Effector CD8-positive, alpha-beta T cell (primary cell): ENCODE data around the gene CTAGE8.
"Not testable (repeated sequence)": the region's sequence is repeated elsewhere in the genome, so short reads cannot be mapped to it uniquely, and the experiment has no call there.

ENCODE experiments used
- DNase-seq: peaks from one replicate; lab custom pipeline; 2025; lab: John Stamatoyannopoulos, UW

CTAGE8 gene

GRCh38 chr7:144259067-144259466 is 10.0 kb downstream of the CTAGE8 start:
- DNase-seq, result not testable (repeated sequence)

GRCh38 chr7:144256112-144256511 is 13.0 kb downstream of the CTAGE8 start:
- no peak for DNase-seq

DNA sequence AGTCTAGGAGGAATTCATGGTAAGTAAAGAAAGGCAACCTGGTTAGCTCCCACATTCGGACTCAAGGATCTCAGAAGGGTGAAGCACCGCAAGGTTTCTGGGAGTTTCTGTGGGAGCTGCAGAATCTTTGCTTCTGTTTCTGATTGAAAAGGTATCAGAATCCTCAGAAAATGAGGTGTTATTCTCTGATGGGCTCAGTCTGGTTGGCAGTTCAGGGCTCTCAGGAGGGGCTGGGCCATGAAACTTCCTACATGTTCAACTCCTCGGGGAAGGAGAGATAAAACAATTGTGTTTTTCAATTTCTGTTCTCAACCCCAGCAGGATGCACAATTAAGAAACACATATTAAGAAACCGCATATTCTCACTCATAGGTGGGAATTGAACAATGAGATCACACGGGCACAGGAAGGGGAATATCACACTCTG is 13.6 kb downstream of the CTAGE8 start:
- no peak for DNase-seq

DNA sequence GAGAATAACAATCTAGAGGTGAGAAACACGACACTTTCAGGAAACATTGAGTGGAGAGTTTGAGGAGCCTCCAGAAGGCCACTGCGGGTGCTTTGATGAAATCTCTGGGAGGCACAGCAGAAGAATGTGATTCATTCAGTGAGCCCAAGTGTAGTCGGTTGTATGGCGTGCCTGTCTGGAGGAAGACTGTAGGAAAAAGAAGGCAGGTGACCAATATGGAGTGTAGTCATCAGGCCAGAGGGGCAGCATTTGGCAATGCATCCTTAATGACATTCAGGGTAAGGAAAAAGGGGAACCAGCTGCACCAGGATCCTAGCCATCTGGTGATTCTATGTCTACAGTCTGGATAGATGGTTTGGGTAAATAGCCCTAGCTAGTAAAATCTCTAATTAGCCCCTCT is 16.8 kb downstream of the CTAGE8 start:
- not testable (repeated sequence) for DNase-seq

- DNase-seq, result not testable (repeated sequence)
Observed at GRCh38 chr7:144247674-144248330, 21.3 kb downstream of the CTAGE8 start.

DNA sequence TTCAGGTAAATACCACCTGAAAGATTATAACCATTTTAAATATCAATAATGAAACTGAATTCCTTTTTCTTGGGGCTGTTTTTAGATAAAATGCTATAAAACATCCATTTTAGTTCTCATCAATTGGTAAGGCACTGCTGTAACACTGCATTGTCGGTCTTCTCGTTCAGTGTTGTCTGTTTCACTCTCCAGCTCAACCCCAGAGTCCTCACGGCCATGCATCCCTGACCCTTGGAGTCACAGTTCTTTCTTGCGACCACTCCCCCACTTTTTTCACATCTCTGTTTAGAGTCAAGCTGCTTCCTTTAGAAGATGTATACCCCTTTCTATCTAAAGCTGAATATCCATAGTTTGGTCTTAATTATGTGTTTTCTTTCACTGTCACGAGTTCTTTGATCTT is 22.1 kb downstream of the CTAGE8 start:
- not testable (repeated sequence) for DNase-seq

GRCh38 chr7:144245372-144245771 is 23.7 kb downstream of the CTAGE8 start:
- DNase-seq, result not testable (repeated sequence)

- DNase-seq, result not testable (repeated sequence)
Observed at GRCh38 chr7:144239365-144239764, 29.7 kb downstream of the CTAGE8 start, which contains the start of gene OR2A42. Gene OR2A42 (minus strand): TSS chr7:144239605. CDS start chr7:144232843, 6,762 bp downstream.

DNA sequence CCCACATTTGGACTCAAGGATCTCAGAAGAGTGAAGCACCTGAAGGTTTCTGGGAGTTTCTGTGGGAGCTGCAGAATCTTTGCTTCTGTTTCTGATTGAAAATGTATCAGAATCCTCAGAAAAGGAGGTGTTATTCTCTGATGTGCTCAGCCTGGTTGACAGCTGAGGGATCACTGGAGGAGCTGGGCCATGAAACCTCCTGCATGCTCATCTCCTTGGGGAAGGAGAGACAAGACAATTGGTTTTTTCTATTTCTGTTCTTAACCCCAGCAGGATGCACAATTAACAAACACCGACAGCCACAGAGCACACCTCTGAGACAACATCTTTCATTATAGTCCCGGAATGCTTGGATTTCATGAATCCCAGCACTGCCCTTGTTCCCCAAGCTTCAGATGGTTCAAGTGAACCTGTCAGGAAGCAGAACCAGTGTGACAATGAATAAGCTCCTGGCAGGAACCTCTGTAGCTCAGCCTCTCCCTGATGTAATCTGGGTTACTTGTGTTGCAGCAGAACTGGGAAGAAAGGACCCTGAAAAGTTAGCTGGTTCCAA is 30.5 kb downstream of the CTAGE8 start:
- not testable (repeated sequence) for DNase-seq

DNA sequence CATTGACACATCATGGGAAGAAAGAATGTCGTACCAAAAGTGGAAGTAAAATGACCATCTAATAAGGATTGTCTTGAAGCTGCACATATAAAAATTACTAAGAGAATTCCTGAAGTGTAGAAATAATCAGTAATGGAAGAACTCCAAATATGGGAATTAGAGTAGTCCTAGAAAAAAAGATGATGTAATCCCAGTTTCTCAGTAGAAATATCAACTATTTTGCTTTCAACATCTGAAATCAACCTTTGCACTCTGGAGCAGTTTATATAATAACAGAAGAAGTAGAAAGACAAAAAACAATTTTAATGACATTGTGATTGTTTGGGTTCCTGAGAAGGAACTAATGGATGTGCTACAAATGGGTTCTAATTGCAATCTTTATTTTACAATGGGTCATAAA is 36.0 kb downstream of the CTAGE8 start:
- DNase-seq, result not testable (repeated sequence)

- DNase-seq, result not testable (repeated sequence)
Observed at GRCh38 chr7:144231027-144231426, 38.1 kb downstream of the CTAGE8 start.

DNA sequence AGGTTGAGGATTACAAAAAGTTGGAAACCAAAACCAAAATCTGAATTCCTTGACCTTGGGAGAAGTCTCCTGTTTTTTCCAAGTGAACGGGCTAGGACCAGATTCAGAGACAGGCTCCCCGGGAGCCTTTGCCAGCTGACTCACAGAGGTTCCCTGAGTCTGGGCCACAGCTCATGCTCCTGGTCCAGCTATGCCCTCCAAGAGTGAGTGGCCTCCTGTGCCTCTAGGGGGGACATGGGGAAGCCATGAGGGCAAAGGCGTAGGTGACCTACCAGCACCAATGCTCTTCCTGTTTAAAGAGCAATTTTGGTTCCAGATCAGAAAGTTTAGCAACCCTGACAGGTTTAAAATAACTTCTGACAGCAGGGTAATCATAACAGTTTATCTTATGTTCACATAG is 40.3 kb downstream of the CTAGE8 start:
- DNase-seq, result not testable (repeated sequence)

DNA sequence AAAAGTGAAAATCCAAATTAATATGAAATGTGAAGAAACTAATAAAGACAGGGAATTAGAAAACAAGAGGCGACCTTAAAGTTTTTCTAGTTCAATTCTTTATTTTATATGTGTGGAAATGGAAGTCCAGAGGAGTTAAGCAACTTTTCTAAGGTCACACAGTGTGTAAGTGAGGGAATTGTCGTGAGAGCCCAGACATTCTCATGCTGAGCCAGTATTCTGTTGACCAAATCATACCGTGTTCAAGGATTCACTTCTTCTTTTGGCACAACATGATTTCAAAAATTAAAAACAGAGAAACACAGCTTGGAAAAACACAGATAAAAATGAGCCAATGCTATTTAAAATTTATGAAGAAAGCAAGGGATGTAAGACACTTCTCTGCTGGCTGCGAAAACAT is 42.2 kb downstream of the CTAGE8 start:
- not testable (repeated sequence) for DNase-seq

GRCh38 chr7:144223675-144224074 is 45.4 kb downstream of the CTAGE8 start:
- DNase-seq, result not testable (repeated sequence)

- not testable (repeated sequence) for DNase-seq
Observed at GRCh38 chr7:144220531-144220930, 48.6 kb downstream of the CTAGE8 start.

GRCh38 chr7:144219149-144219548 is 49.9 kb downstream of the CTAGE8 start:
- DNase-seq, result not testable (repeated sequence)

DNA sequence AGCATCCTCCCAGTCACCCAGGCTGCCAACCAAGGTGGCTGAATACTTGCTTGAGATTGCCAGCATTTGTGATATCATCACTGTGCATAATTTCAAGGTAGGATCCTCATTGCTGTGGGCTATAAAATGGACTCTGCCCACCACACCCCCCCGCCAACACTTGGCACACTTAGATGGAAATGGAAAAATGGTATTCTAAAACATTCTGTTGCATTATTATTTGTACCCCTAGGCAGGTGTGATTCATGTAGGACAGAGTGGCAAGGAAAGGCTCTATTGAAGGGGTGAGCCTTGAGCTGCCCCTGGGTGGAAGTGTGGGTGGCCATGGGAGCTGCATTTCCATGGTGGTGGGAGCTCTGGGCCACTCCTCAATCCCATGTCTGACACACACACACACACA is 50.5 kb downstream of the CTAGE8 start:
- not testable (repeated sequence) for DNase-seq

- not testable (repeated sequence) for DNase-seq
Observed at GRCh38 chr7:144217200-144217599, 51.9 kb downstream of the CTAGE8 start.
